ENCODE results near the gene GTPBP8. TPM values are rescaled to one million over a fixed set of nuclear protein-coding genes. Genes with fewer than 3 reads are reported as not detected.

The GTPBP8 gene
- total RNA-seq, 1 donor from 2014 or later, result 25.7 TPM

- Mint-ChIP-seq H3K4me3 (ENCODE audit: unreplicated experiment) (no peak overlapping the region), H3K27me3 (ENCODE audit: low read depth, unreplicated experiment) (no peaks in the 10 kb centered on the region), H3K27ac (ENCODE audit: unreplicated experiment) (no peak overlapping the region), H3K4me1 (ENCODE audit: low read depth, unreplicated experiment) (peaks cover 2% of the 10 kb centered on the region), H3K36me3 (ENCODE audit: low read depth, unreplicated experiment) (peaks cover 2% of the 10 kb centered on the region), H3K9me3 (ENCODE audit: unreplicated experiment) (no peaks in the 10 kb centered on the region)
- peak; percentile 81 for DNase-seq (ENCODE audit: low read depth)
- peak; percentile 94 for FAIRE-seq
- no peaks in the 10 kb centered on the region for H3K79me2 ChIP-seq (ENCODE audit: insufficient read depth, low read length)
- no peaks in the 10 kb centered on the region for H3K4me1 ChIP-seq (ENCODE audit: insufficient read depth, low read length)
- no peaks in the 10 kb centered on the region for H4K20me1 ChIP-seq (ENCODE audit: insufficient read depth, low read length)
- no peaks in the 10 kb centered on the region for H3K9me3 ChIP-seq (ENCODE audit: insufficient read depth, low read depth, low read length)
- TF ChIP-seq CTCF (IDR thresholded peaks at IDR 0.05; ENCODE audit: insufficient read depth, low read depth, low read length) (peak; percentile 83), EZH2 (IDR thresholded peaks at IDR 0.05; ENCODE audit: insufficient read depth, low read length) (no peak)
- peak overlapping the region; percentile 21 for H3K9ac ChIP-seq (ENCODE audit: low read length)
- H2AFZ ChIP-seq (ENCODE audit: low read depth, low read length), result peak overlapping the region; percentile 48
- no peaks in the 10 kb centered on the region for H3K27me3 ChIP-seq (ENCODE audit: insufficient read depth, low read length)
- H3K4me2 ChIP-seq (ENCODE audit: low read length), result peak overlapping the region; percentile 73
- no peak overlapping the region for H3K4me3 ChIP-seq (ENCODE audit: insufficient read depth, low read depth, low read length)
- no peaks in the 10 kb centered on the region for H3K36me3 ChIP-seq (ENCODE audit: insufficient read depth, low read length)
- no peak overlapping the region for H3K27ac ChIP-seq (ENCODE audit: low read depth, low read length)
These were observed 60.5 kb downstream of the GTPBP8 start for GRCh38 chr3:113051302-113051711.

Other genes with a start within 250 kb of the GTPBP8 start
- gene CD200R1L, start 144.1 kb upstream of the GTPBP8 start, total RNA-seq, result not detected in 2 replicates
- 0.39 and 0.67 TPM in 2 replicates for gene CD200R1, start 15.9 kb upstream of the GTPBP8 start, total RNA-seq
- gene BOC, start 220.6 kb downstream of the GTPBP8 start, total RNA-seq, result 20.2 TPM in 2 replicates

Measured in astrocyte (in vitro differentiated cells and primary cell).